HepG2 (cell line): ENCODE results near the gene CD244.

Source experiments
- CHD2 ChIP-seq: IDR thresholded peaks from 2 replicates; pipeline ENCODE4 v1.6.1; 2011; ENCODE audit warnings: low read depth, low read length, improper control_type of control experiment
- CTCF ChIP-seq: sonication (generic); formaldehyde crosslinking; IDR thresholded peaks from 2 replicates; pipeline ENCODE4 v1.5.0; 2020; ENCODE audit warnings: mild to moderate bottlenecking, missing genetic modification reagents, moderate library complexity
- NR2F6 ChIP-seq, 2 experiments: IDR thresholded peaks; 2 replicates each; pipeline ENCODE4 v1.6.1; 2016; ENCODE audit warnings: antibody characterized with exemption in 1 of 2, mild to moderate bottlenecking in 1 of 2
- POLR2A ChIP-seq, 2 experiments: IDR thresholded peaks; 2 replicates each; pipeline ENCODE4 v1.6.1; 2011; ENCODE audit warnings: low read depth in 2 of 2, low read length in 2 of 2, mild to moderate bottlenecking in 1 of 2, moderate library complexity in 1 of 2; ENCODE audit not compliant: insufficient read depth in 1 of 2
- RAD21 ChIP-seq: fragments of 450-650 bp; formaldehyde crosslinking; IDR thresholded peaks from 2 replicates; pipeline ENCODE4 v1.5.0; 2020; ENCODE audit warnings: mild to moderate bottlenecking
- SPEN ChIP-seq: sonication (generic); formaldehyde crosslinking; IDR thresholded peaks from 2 replicates; pipeline ENCODE4 v1.5.1; 2020; ENCODE audit warnings: low read depth, mild to moderate bottlenecking, missing genetic modification reagents
- TAF1 ChIP-seq: sonication (generic); formaldehyde crosslinking; IDR thresholded peaks from 2 replicates; pipeline ENCODE4 v1.4.0; 2020; ENCODE audit warnings: missing genetic modification reagents
- TCF7L2 ChIP-seq: IDR thresholded peaks from 2 replicates; pipeline ENCODE4 v1.6.1; 2011; ENCODE audit warnings: mild to moderate bottlenecking, low read depth, low read length, moderate library complexity
- ZNF12 ChIP-seq: sonication (generic); formaldehyde crosslinking; IDR thresholded peaks from 2 replicates; pipeline ENCODE4 v1.5.0; 2020; ENCODE audit warnings: missing genetic modification reagents
- ZNF17 ChIP-seq: sonication (generic); formaldehyde crosslinking; IDR thresholded peaks from 2 replicates; pipeline ENCODE4 v1.5.0; 2020; ENCODE audit warnings: mild to moderate bottlenecking, missing genetic modification reagents
- ZNF232 ChIP-seq: sonication (generic); formaldehyde crosslinking; IDR thresholded peaks from 2 replicates; pipeline ENCODE4 v1.4.0; 2020; ENCODE audit warnings: missing genetic modification reagents, borderline replicate concordance
- TF ChIP-seq, protein P1 (sequence below): sonication (generic); formaldehyde crosslinking; IDR thresholded peaks from 2 replicates; pipeline ENCODE4 v1.4.0; 2020; ENCODE audit warnings: missing genetic modification reagents
- TF ChIP-seq, protein P2 (sequence below): sonication (generic); formaldehyde crosslinking; IDR thresholded peaks from 2 replicates; pipeline ENCODE4 v1.8.0; 2022; ENCODE audit warnings: missing genetic modification reagents, mild to moderate bottlenecking, moderate library complexity, borderline replicate concordance
- TF ChIP-seq, protein P3 (sequence below): IDR thresholded peaks from 2 replicates; pipeline ENCODE4 v1.6.1; 2016

DNA sequence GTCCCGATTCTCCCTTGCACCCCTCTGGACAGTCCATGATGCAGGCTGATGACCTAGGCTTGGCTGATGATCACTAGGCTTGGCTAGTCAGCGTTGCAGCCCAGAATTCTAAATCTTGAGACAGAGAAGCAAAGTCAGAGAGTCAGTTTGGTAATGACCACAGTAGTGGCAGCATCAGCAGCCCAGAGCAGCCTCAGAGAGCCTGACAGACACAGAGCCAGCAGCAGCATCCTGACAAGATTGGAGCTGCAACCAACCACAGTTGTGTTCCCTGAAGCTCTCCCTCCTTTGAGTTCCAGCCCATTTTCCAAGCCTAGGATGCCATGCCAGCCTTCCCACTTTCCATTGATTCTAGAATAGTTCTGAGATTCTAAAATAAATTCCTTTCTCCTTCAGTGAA is 39.1 kb upstream of the CD244 start:
- TF ChIP-seq, protein P1, sequence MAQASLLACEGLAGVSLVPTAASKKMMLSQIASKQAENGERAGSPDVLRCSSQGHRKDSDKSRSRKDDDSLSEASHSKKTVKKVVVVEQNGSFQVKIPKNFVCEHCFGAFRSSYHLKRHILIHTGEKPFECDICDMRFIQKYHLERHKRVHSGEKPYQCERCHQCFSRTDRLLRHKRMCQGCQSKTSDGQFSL: no peak
- TF ChIP-seq CTCF (CRISPR knock-in tag) (no peak), SPEN (CRISPR knock-in tag) (no peak), RAD21 (CRISPR knock-in tag) (no peak), TAF1 (CRISPR knock-in tag) (no peak), ZNF17 (CRISPR knock-in tag) (no peak), NR2F6 (IDR thresholded peaks at IDR 0.05) (no peak), NR2F6 (CRISPR knock-in tag; IDR thresholded peaks at IDR 0.05) (no peak), TCF7L2 (no peak), ZNF232 (CRISPR knock-in tag) (no peak), CHD2 (no peak), POLR2A (IDR thresholded peaks at IDR 0.05; ENCODE audit: insufficient read depth in 1 of 2, low read depth in 2 of 2, low read length in 2 of 2) (no peak), ZNF12 (CRISPR knock-in tag) (no peak)
- TF ChIP-seq, protein P2, sequence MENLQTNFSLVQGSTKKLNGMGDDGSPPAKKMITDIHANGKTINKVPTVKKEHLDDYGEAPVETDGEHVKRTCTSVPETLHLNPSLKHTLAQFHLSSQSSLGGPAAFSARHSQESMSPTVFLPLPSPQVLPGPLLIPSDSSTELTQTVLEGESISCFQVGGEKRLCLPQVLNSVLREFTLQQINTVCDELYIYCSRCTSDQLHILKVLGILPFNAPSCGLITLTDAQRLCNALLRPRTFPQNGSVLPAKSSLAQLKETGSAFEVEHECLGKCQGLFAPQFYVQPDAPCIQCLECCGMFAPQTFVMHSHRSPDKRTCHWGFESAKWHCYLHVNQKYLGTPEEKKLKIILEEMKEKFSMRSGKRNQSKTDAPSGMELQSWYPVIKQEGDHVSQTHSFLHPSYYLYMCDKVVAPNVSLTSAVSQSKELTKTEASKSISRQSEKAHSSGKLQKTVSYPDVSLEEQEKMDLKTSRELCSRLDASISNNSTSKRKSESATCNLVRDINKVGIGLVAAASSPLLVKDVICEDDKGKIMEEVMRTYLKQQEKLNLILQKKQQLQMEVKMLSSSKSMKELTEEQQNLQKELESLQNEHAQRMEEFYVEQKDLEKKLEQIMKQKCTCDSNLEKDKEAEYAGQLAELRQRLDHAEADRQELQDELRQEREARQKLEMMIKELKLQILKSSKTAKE (CRISPR knock-in tag): no peak
- TF ChIP-seq, protein P3, sequence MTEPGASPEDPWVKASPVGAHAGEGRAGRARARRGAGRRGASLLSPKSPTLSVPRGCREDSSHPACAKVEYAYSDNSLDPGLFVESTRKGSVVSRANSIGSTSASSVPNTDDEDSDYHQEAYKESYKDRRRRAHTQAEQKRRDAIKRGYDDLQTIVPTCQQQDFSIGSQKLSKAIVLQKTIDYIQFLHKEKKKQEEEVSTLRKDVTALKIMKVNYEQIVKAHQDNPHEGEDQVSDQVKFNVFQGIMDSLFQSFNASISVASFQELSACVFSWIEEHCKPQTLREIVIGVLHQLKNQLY (CRISPR knock-in tag): no peak
